ENCODE results near the gene MYCBPAP.
A peak's percentile ranks its signal among the peaks of the same experiment; 100 is the strongest.

Gene MYCBPAP

GRCh38 chr17:50541402-50541715, 33.1 kb downstream of the MYCBPAP start:
- DNase-seq = no peak

GRCh38 chr17:50541716-50542688, 33.8 kb downstream of the MYCBPAP start:
- peak; percentile 87 for DNase-seq

GRCh38 chr17:50542795-50543774, 34.8 kb downstream of the MYCBPAP start:
- DNase-seq = no peak

DNA sequence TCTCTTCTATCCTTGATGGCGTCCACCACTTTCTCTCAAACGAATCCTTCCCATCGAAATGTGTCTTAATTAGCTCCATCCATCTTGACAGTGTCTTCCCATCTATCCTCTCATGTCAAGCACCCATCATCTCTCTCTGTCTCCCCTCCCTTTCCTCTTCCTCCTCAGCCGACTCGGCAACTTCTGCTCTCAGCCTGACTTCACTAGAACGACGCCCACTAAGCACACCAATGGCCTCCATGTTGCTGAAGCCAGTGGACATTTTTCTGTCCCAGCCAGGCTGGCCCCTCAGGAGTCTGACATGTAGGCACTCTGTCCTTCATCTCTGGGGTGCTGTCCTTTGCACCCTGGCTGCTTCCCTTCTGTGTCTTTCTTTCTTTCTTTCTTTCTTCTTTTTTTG, 36.3 kb downstream of the MYCBPAP start:
- DNase-seq = no peak

DNA sequence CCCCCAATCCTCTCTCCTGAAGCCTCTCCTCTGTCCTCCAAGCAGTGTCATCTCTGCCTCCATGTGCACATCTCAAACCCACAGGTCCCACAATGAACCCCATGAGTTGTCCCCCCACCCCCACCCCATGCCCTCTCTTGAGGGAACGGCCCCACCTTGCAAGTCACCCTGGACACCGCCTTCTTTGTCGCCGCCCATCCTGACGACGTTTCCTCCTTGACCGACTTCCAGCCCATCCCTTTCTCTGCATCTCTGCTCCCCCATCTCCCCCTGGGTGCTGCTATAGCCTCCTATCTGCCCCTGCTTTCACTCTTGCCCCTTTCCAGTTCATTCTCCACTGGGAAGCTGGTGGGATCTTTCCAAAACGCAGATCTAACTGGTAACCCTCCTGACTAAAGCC, 37.1 kb downstream of the MYCBPAP start:
- DNase-seq = no peak

DNA sequence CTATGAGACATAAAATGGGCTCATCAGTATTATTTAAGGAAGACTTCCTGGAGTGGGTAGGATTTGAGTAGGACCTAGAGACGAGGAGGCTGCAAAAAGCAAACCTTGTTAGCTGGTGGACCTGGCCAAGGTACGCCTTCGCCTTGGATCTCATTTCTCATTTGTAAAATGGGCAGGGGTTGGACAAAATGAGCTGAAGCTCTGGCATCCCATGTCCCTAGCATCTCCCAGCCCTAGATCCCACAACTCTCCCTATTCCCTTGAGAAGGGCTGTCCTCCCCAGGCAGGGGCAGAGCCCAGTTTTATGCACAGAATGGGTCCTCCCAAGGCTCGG, 38.4 kb downstream of the MYCBPAP start:
- no peak for DNase-seq

GRCh38 chr17:50547035-50547735, 38.9 kb downstream of the MYCBPAP start, which contains the start of gene SPATA20:
Gene SPATA20 (plus strand): TSS chr17:50547174. CDS start chr17:50547209, 35 bp downstream.
- peak; percentile 83 for DNase-seq

GRCh38 chr17:50547736-50548083, 39.5 kb downstream of the MYCBPAP start:
- DNase-seq = no peak

DNA sequence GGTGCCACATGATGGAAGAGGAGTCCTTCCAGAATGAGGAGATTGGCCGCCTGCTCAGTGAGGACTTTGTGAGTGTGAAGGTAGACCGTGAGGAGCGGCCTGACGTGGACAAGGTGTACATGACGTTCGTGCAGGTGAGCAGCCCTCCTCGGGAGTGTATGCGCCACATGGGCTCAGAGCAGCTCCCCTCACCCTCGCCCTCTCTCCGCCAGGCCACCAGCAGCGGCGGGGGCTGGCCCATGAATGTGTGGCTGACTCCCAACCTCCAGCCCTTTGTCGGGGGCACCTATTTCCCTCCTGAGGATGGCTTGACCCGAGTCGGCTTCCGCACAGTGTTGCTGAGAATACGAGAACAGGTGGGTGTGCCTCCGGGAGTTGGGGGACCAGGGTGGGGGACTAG, 40.6 kb downstream of the MYCBPAP start:
- DNase-seq = no peak

GRCh38 chr17:50549256-50549941, 41.2 kb downstream of the MYCBPAP start:
- DNase-seq = no peak

GRCh38 chr17:50549969-50550368, 41.7 kb downstream of the MYCBPAP start:
- DNase-seq = no peak

GRCh38 chr17:50550661-50551432, 42.6 kb downstream of the MYCBPAP start:
- no peak for DNase-seq

DNA sequence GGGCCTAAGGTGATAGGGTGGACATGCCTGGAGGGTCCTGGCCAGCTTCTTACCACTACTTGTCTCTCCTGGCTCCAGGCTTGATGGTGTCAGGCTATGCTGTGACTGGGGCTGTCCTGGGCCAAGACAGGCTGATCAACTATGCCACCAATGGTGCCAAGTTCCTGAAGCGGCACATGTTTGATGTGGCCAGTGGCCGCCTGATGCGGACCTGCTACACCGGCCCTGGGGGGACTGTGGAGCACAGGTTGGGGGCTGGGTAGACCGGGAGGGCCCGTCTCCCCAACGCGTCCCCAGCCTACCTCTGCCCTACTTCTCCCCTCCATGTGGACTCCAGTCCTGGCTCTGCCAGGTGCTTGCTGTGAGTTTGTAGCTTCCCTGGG, 43.2 kb downstream of the MYCBPAP start:
- no peak for DNase-seq

GRCh38 chr17:50551884-50552283, 43.6 kb downstream of the MYCBPAP start:
- no peak for DNase-seq

DNA sequence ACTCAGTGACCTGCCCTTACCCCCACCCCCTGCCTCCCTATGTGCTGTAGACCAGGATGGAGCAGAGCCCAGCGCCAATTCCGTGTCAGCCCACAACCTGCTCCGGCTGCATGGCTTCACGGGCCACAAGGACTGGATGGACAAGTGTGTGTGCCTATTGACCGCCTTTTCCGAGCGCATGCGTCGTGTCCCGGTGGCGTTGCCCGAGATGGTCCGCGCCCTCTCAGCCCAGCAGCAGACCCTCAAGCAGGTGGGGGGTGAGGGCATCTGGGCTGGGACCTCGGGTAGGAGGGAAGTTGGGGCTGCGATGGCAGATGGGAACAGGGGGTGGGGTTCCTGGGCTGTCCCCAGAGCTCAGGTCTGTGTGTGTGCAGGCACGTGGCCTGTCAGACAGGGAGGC, 46.0 kb downstream of the MYCBPAP start:
- no peak for DNase-seq

- no peak for DNase-seq
Observed at GRCh38 chr17:50556803-50557202, 48.6 kb downstream of the MYCBPAP start.

- no peak for DNase-seq
Observed at GRCh38 chr17:50557630-50558029, 49.4 kb downstream of the MYCBPAP start.

DNA sequence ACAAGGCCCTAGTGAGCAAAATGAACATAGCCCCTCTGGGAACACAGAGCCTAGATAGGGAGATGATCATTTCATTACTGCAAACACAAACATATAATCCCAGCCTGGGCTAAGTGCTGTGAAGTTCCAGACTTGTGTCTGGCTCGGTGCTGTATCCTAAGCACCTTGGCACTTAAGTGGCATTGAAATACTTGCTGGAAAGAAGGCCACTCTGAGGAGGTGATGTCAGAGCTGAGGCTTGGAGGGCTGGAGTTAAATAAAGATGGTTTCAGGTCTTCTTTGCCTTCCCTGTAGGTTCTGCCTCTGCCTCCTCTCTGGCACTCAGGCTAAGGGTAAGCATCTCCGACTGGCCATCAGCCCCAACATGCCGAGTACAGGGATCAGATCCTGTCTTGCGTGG, 49.9 kb downstream of the MYCBPAP start:
- no peak for DNase-seq

- no peak for DNase-seq
Observed at GRCh38 chr17:50558581-50558940, 50.3 kb downstream of the MYCBPAP start.

DNA sequence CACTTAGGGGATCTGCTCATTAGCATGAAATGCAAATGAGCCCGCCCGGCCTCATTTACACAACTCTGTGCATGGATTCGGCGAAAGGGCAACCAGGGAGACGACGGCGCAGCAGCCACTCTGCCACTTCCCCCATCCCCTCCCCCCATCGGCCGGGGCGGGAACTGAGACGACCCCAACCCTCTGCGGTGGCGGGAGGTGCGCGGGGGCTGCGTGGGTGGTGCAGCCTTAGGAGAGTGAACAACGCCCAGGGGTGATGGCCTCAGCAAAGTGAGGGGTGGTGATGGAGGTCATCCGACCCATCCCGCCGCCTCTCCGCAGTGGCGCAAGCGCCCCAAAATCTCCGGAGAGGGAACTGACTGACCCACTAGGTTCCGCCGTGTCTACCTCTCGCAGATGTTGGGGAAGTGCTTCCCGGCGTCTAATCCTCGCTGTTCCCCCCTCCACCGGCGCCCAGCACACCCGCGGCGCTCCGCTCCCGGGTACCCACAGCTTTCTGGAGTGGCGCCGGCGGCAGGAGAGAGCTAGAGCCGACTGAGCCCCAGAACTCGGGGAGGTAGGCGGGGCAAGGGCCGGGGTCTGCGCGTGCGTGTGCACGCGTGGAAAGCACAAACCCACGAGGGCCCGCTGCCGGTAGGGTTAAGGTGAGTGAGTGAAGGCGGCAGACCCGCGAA, 50.8 kb downstream of the MYCBPAP start:
- DNase-seq = no peak

- peak; percentile 19 for DNase-seq
Observed at GRCh38 chr17:50559674-50560184, 51.5 kb downstream of the MYCBPAP start.
